GM21367 (cell line): Measurements from ENCODE around the gene GJB6.

Experiments
- ATAC-seq: cut with Tn5 transposase; IDR thresholded peaks from one replicate; pipeline ENCODE4 v1.9.1; 2021; ENCODE audit not compliant: unreplicated experiment

Gene GJB6

GRCh38 chr13:20188667-20189553 lies 43.2 kb downstream of the GJB6 start:
- ATAC-seq: no peak

- ATAC-seq: no peak
Measured at GRCh38 chr13:20186771-20187170, 45.3 kb downstream of the GJB6 start.

- no peak for ATAC-seq
Measured at GRCh38 chr13:20185366-20186056, 46.6 kb downstream of the GJB6 start.

GRCh38 chr13:20182231-20182846 lies 49.8 kb downstream of the GJB6 start:
- ATAC-seq: peak; percentile 55

GRCh38 chr13:20181188-20181587 lies 50.9 kb downstream of the GJB6 start:
- no peak for ATAC-seq

- no peak for ATAC-seq
Measured at GRCh38 chr13:20178156-20178555, 54.0 kb downstream of the GJB6 start.

- no peak for ATAC-seq
Measured at GRCh38 chr13:20177049-20177831, 54.9 kb downstream of the GJB6 start.

- no peak for ATAC-seq
Measured at GRCh38 chr13:20175907-20176652, 56.0 kb downstream of the GJB6 start.

GRCh38 chr13:20175406-20175794 lies 56.7 kb downstream of the GJB6 start:
- ATAC-seq: no peak

GRCh38 chr13:20174656-20175405 lies 57.3 kb downstream of the GJB6 start:
- ATAC-seq: peak; percentile 87

- no peak for ATAC-seq
Measured at GRCh38 chr13:20173116-20173746, 58.9 kb downstream of the GJB6 start.
